Stimulated activated naive CD8-positive, alpha-beta T cell treated with anti-CD3 and anti-CD28 coated beads, Interleukin-15, Interleukin-2, amounts not matched to agents 100 U/mL and 50 U/mL, for 24 hours (primary cell): ENCODE data around the gene ATG4B.

Experiments
- ATAC-seq: fragments of 150-1000 bp; cut with Tn5 transposase; one replicate; pipeline ENCODE4 v1.10.0; 2021
- DNase-seq: peaks from one replicate; pipeline ENCODE4 v3.0.0; 2021

Gene ATG4B

GRCh38 chr2:241613017-241613780 lies 24.3 kb upstream of the ATG4B start:
- ATAC-seq (no peak), DNase-seq (no peak)

GRCh38 chr2:241615041-241615440 lies 22.5 kb upstream of the ATG4B start:
- no peak for DNase-seq
- no peak for ATAC-seq

GRCh38 chr2:241615522-241616052 lies 21.9 kb upstream of the ATG4B start:
- ATAC-seq (no peak), DNase-seq (no peak)

- ATAC-seq: no peak
- DNase-seq: no peak
These were observed 21.0 kb upstream of the ATG4B start for GRCh38 chr2:241616168-241617125.

- peak; percentile 22 for ATAC-seq
- DNase-seq: peak; percentile 44
These were observed 19.9 kb upstream of the ATG4B start for GRCh38 chr2:241617431-241618154.

GRCh38 chr2:241618296-241618805 lies 19.1 kb upstream of the ATG4B start:
- DNase-seq (no peak), ATAC-seq (no peak)

- no peak for DNase-seq
- no peak for ATAC-seq
These were observed 18.7 kb upstream of the ATG4B start for GRCh38 chr2:241618829-241619228.

- peak; percentile 41 for ATAC-seq
- DNase-seq: no peak
These were observed 17.7 kb upstream of the ATG4B start for GRCh38 chr2:241619597-241620418.

GRCh38 chr2:241620419-241620769 lies 17.1 kb upstream of the ATG4B start:
- peak; percentile 92 for ATAC-seq
- peak; percentile 70 for DNase-seq

GRCh38 chr2:241627675-241628074 lies 9.8 kb upstream of the ATG4B start:
- DNase-seq: no peak
- no peak for ATAC-seq

- DNase-seq: no peak
These were observed 7.6 kb upstream of the ATG4B start for GRCh38 chr2:241629762-241630435.

GRCh38 chr2:241632478-241633325 lies 4.8 kb upstream of the ATG4B start:
- DNase-seq (no peak), ATAC-seq (no peak)

More at GRCh38 chr2:241629762-241630435, 7.6 kb upstream of the ATG4B start:
- no peak for ATAC-seq

GRCh38 chr2:241633561-241633960 lies 3.9 kb upstream of the ATG4B start:
- DNase-seq: no peak
- ATAC-seq: no peak

GRCh38 chr2:241635756-241636155 lies 1.7 kb upstream of the ATG4B start:
- DNase-seq: no peak
- ATAC-seq: no peak

GRCh38 chr2:241636182-241637017 lies 1.1 kb upstream of the ATG4B start:
- peak; percentile 55 for DNase-seq

GRCh38 chr2:241637795-241638660 lies 535 bp downstream of the ATG4B start:
- DNase-seq (peak; percentile 58), ATAC-seq (peak; percentile 41)

More at GRCh38 chr2:241636182-241637017, 1.1 kb upstream of the ATG4B start:
- ATAC-seq: peak; percentile 42

- DNase-seq: no peak
- ATAC-seq: no peak
These were observed 1.4 kb downstream of the ATG4B start for GRCh38 chr2:241638940-241639339.

GRCh38 chr2:241639385-241639784 lies 1.9 kb downstream of the ATG4B start:
- ATAC-seq (no peak), DNase-seq (no peak)
